GM12873 (cell line): ENCODE data around the gene PLN.

Experiments
- TF ChIP-seq, protein P1 (sequence below): IDR thresholded peaks from 2 replicates; pipeline ENCODE4 v1.5.1; 2012; ENCODE audit warnings: low read depth, mild to moderate bottlenecking, moderate library complexity, low read length, control low read depth; ENCODE audit not compliant: insufficient read depth; ENCODE audit errors: missing control alignments

The PLN gene

DNA sequence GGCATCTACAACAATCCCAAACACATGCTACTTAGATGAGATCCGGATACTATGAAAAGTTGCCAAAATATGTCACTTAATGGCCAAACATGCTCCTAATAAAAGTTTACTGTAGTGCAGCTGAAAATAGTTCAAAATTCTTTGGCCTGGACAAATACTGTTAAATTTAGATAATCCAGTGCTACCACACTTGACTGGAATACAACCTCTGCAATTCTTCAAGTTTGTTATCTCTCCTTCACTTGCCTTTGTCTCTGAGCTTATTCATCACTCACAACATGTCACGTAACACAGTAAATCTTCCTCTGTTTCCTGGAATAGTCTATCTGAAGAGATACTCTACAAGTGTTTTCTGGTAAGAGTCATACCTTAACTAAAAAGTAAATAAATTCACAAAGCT is 10.5 kb upstream of the PLN start:
- TF ChIP-seq, protein P1, sequence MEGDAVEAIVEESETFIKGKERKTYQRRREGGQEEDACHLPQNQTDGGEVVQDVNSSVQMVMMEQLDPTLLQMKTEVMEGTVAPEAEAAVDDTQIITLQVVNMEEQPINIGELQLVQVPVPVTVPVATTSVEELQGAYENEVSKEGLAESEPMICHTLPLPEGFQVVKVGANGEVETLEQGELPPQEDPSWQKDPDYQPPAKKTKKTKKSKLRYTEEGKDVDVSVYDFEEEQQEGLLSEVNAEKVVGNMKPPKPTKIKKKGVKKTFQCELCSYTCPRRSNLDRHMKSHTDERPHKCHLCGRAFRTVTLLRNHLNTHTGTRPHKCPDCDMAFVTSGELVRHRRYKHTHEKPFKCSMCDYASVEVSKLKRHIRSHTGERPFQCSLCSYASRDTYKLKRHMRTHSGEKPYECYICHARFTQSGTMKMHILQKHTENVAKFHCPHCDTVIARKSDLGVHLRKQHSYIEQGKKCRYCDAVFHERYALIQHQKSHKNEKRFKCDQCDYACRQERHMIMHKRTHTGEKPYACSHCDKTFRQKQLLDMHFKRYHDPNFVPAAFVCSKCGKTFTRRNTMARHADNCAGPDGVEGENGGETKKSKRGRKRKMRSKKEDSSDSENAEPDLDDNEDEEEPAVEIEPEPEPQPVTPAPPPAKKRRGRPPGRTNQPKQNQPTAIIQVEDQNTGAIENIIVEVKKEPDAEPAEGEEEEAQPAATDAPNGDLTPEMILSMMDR: no peak

- TF ChIP-seq, protein P1: no peak
Measured at GRCh38 chr6:118542184-118542952, 5.7 kb upstream of the PLN start.

DNA sequence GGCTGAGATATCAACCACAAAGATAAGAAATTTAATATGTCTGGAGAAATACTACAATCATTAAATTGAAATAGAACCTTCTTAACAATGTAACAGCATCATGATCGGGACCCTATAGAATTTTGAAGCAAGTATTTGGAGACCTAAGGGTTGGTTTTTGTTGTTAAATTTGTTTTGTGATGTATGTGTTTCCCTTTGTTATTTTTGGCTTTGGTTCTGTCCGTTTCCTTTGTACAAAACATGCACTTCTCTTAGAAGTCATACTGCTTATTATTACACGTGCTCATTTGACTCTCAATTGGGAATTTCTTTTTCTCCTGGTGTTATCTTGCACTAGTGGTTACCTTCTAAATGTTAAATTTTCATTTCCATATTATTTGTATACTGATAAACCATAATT is 4.0 kb upstream of the PLN start:
- TF ChIP-seq, protein P1: no peak

DNA sequence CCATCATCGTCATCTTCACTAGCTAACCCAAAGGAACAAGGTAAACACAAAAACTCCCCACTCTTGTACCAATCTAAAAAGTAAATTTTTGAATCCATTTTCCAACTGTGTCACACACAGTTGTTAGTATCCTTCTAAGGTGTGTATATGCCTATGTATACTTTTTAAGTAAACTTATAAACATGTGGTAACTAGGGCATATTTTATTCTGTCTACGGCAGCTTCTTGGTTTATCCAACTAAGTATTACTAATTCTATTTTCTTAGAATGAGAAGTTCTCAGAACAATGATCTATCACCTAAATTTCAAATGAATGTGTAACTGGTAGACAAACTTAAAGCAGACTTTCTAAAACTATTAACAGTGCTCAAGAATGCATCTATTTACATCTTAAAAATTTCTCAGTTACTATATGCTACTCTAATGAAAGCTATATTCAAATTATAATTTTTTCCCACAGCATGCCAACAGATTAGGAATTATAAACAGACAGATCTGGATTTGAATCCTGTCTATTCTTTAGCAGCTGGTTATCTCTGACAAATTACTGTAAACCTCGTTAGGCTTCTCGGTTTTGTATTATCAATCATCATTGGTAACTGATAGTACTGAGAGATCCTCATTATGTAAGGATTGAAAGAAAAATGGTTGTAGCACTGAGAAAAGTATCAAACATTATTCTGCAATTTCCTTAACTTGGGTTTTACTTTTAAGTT is 1.8 kb upstream of the PLN start:
- TF ChIP-seq, protein P1: no peak

GRCh38 chr6:118546880-118547218 is 1.2 kb upstream of the PLN start:
- TF ChIP-seq, protein P1: no peak

- TF ChIP-seq, protein P1: no peak
Measured at GRCh38 chr6:118548613-118549012, 517 bp downstream of the PLN start.
